Measurements from ENCODE around the gene NPPA. TPM values are rescaled to one million over a fixed set of nuclear protein-coding genes. Genes with fewer than 3 reads are reported as not detected.

NPPA gene
- total RNA-seq, 1 experiment from 2014 or later: not detected

DNA sequence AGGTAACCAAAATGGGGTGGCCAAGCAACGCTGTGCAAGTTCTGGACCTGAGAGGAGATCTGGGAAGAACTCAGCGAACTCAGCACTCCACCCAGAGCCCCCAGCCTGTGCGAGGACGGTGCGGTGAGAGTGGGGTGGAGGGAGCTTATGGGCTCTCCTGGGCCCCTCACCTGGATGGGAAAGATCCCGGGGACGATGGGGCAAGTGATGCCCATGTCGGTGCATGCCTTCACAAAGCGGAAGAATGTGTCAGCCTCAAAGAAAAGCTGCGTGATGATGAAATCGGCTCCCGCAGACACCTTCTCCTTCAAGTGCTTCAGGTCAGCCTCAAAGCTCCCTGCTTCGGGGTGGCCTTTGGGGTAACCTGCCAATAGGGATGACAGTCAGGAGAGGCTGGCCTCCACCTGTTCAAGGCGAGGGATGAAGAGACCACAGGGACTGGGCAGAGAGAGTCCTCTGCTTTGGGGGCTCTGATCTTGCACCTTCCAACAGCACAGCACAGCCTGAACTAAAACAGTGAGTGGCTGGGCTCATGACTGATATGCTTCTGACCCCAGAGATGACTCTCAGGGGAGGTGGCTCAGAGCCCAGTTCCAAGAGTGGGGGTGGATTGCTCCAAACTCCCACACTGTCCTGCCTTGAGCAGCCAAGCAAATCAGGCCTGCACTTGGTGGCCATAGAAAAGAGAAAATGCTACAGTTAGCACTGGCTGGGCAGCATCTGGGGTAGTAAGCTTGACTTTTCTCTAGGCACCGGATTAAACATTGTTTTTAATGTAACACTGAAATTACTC lies 51.4 kb downstream of the NPPA start:
- intact Hi-C loops (cut with micrococcal nuclease; ENCODE audit: unreplicated experiment): no loop called here
- POLR2A ChIA-PET (ENCODE audit: unreplicated experiment): interaction anchor here (0.6 kb wide), 1 partner anchor 25 kb away, joined by 5 read pairs; no protein-coding TSS in a partner anchor
- Histone ChIP-seq H3K4me3 (no peak overlapping the region), H3K4me1 (replicated peaks; ENCODE audit: insufficient read depth) (peaks cover 4% of the 10 kb centered on the region; the same call in 1 of the 2 replicates), H3K4me2 (no peak overlapping the region), H3K79me2 (ENCODE audit: low read depth) (no peaks in the 10 kb centered on the region), H3K27me3 (ENCODE audit: insufficient read depth, low read depth) (no peaks in the 10 kb centered on the region), H3K9me2 (ENCODE audit: insufficient read depth) (no peaks in the 10 kb centered on the region), H2AFZ (no peak overlapping the region), H3K27ac (no peak overlapping the region), H3K36me3 (ENCODE audit: low read depth) (no peaks in the 10 kb centered on the region), H4K20me1 (ENCODE audit: insufficient read depth) (no peaks in the 10 kb centered on the region), H3F3A (ENCODE audit: insufficient read depth, low read depth) (no peaks in the 10 kb centered on the region), H3K9me3 (ENCODE audit: insufficient read depth, low read depth) (no peaks in the 10 kb centered on the region)
- no peak for TF ChIP-seq EZH2 (IDR thresholded peaks at IDR 0.05; ENCODE audit: low read depth)
- TF ChIP-seq, protein P1, sequence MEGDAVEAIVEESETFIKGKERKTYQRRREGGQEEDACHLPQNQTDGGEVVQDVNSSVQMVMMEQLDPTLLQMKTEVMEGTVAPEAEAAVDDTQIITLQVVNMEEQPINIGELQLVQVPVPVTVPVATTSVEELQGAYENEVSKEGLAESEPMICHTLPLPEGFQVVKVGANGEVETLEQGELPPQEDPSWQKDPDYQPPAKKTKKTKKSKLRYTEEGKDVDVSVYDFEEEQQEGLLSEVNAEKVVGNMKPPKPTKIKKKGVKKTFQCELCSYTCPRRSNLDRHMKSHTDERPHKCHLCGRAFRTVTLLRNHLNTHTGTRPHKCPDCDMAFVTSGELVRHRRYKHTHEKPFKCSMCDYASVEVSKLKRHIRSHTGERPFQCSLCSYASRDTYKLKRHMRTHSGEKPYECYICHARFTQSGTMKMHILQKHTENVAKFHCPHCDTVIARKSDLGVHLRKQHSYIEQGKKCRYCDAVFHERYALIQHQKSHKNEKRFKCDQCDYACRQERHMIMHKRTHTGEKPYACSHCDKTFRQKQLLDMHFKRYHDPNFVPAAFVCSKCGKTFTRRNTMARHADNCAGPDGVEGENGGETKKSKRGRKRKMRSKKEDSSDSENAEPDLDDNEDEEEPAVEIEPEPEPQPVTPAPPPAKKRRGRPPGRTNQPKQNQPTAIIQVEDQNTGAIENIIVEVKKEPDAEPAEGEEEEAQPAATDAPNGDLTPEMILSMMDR (conservative IDR thresholded peaks at IDR 0.05): no peak
- CTCF ChIA-PET: interaction anchor here (0.5 kb wide), 1 partner anchor 171 kb away, joined by 3 read pairs; no protein-coding TSS in a partner anchor
- DNase-seq: no peak
- BruUV-seq (replicated peaks): no TSS peak

Other genes with a start within 250 kb of the NPPA start
- gene FBXO2, start 193.4 kb downstream of the NPPA start, total RNA-seq (2021): 40.3 and 74.0 TPM in 2 replicates
- 31.9 and 32.4 TPM in 2 replicates for gene FBXO44, start 192.9 kb downstream of the NPPA start, total RNA-seq (2021)
- gene FBXO6, start 183.6 kb downstream of the NPPA start, total RNA-seq (2021): 4.4 and 7.1 TPM in 2 replicates
- 52.9 and 58.9 TPM in 2 replicates for gene MAD2L2, start 166.6 kb downstream of the NPPA start, total RNA-seq (2021)
- gene DRAXIN, start 156.1 kb downstream of the NPPA start, total RNA-seq (2021): not detected in 2 replicates
- gene AGTRAP, start 111.6 kb downstream of the NPPA start, total RNA-seq (2021): 75.5 and 77.7 TPM in 2 replicates
- gene C1orf167, start 85.6 kb downstream of the NPPA start, total RNA-seq (2021): not detected in 2 replicates
- gene MTHFR, start 41.8 kb downstream of the NPPA start, total RNA-seq (2021): 15.8 and 22.2 TPM in 2 replicates
- gene CLCN6, start 41.6 kb downstream of the NPPA start, total RNA-seq (2021): 14.8 and 16.7 TPM in 2 replicates
- gene NPPB, start 11.2 kb upstream of the NPPA start, total RNA-seq (2021): not detected in 2 replicates
- gene KIAA2013, start 78.6 kb upstream of the NPPA start, total RNA-seq (2021): 38.7 and 44.2 TPM in 2 replicates
- gene PLOD1, start 86.9 kb upstream of the NPPA start, total RNA-seq (2021): 64.1 and 65.0 TPM in 2 replicates
- 54.2 and 72.6 TPM in 2 replicates for gene MFN2, start 132.7 kb upstream of the NPPA start, total RNA-seq (2021)
- gene MIIP, start 171.7 kb upstream of the NPPA start, total RNA-seq (2021): 25.9 and 28.3 TPM in 2 replicates
- gene TNFRSF8, start 215.5 kb upstream of the NPPA start, total RNA-seq (2021): not detected in 2 replicates